Measurements from ENCODE around the gene KHK.

Gene KHK

DNA sequence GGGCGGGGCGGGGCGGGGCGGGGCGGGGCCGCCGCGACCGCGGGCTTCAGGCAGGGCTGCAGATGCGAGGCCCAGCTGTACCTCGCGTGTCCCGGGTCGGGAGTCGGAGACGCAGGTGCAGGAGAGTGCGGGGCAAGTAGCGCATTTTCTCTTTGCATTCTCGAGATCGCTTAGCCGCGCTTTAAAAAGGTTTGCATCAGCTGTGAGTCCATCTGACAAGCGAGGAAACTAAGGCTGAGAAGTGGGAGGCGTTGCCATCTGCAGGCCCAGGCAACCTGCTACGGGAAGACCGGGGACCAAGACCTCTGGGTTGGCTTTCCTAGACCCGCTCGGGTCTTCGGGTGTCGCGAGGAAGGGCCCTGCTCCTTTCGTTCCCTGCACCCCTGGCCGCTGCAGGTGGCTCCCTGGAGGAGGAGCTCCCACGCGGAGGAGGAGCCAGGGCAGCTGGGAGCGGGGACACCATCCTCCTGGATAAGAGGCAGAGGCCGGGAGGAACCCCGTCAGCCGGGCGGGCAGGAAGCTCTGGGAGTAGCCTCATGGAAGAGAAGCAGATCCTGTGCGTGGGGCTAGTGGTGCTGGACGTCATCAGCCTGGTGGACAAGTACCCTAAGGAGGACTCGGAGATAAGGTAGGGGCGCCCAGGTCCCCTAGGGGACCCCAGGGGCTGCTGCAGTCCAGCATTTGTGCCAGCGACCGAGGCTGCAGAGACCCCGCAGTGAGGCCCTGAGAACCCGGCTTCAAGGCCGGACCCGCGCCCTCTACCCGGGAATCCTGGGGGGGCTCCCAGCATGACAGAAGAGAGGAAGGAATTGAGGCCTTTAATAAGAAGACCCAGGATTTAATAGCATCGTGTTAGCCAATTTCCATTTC, at the start of gene KHK:
Gene KHK, plus strand, starts transcription at position 49 of the 870 bp plus-strand sequence. Its CDS starts 488 bp downstream, at position 537.
- Histone ChIP-seq H2AFZ (ENCODE audit: low read depth, low read length) (peak within 1 kb of the TSS; percentile 78), H3K36me3 (ENCODE audit: insufficient read depth, low read length) (no peaks in the 10 kb centered on the region), H3K9me3 (ENCODE audit: low read length) (no peaks in the 10 kb centered on the region), H3K27me3 (ENCODE audit: insufficient read depth, low read length) (no peaks in the 10 kb centered on the region), H3K4me1 (ENCODE audit: insufficient read depth, low read length) (peaks cover 10% of the 10 kb centered on the region), H3K4me3 (ENCODE audit: low read length) (peak within 1 kb of the TSS; percentile 89)

DNA sequence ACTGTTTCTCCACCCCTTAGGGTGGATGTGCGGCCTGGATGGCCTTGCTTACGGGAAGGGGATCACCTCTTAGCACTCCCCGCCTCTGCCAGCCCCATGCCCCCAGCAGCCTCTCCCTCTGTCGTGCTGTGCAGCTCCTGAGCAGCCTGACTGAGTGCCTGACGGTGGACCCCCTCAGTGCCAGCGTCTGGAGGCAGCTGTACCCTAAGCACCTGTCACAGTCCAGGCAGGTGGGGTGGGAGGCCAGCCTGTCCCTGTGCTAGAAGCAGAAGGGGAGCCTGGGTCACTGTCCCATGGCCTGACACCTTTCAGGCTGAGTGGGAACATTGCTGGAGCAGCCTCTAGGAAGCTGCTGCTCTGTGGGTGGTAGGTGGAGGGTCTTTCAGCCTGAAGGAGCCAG, 48.6 kb upstream of the KHK start:
- H3K36me3 ChIP-seq (ENCODE audit: insufficient read depth, low read length): peaks cover 71% of the 10 kb centered on the region
- H3K9me3 ChIP-seq (ENCODE audit: low read length): no peaks in the 10 kb centered on the region
- no peaks in the 10 kb centered on the region for H3K27me3 ChIP-seq (ENCODE audit: insufficient read depth, low read length)
- no peak overlapping the region for H3K4me3 ChIP-seq (ENCODE audit: low read length)
- H2AFZ ChIP-seq (ENCODE audit: low read depth, low read length): no peak overlapping the region
- H3K4me1 ChIP-seq (ENCODE audit: insufficient read depth, low read length): peaks cover 11% of the 10 kb centered on the region

DNA sequence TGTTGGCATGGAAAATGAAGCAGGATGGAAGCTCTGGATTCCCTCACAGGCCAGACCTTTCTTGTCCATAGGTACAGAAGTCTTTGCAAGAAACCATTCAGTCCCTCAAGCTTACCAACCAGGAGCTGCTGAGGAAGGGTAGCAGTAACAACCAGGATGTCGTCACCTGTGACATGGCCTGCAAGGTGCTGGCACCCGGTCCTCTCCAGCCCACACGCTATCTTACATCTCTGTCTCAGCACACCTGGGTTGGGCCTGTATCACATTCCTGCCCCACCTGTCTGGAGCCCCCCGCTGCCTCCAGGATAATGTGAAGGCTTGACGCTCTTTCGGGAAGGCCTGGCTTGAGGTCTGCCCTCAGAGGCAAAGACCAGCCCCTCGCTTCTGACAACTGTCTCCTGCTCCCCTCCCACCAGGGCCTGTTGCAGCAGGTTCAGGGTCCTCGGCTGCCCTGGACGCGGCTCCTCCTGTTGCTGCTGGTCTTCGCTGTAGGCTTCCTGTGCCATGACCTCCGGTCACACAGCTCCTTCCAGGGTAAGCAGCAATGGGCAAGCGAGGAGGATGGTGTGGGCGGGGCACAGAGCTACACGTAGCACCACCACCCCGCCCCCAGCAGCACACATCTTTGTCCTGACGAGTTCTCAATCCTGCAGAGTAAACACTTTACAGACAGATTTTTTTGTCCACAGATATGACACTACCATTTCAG, 47.8 kb upstream of the KHK start:
- Histone ChIP-seq H3K4me1 (ENCODE audit: insufficient read depth, low read length) (peaks cover 5% of the 10 kb centered on the region), H3K4me3 (ENCODE audit: low read length) (no peak overlapping the region), H3K36me3 (ENCODE audit: insufficient read depth, low read length) (peaks cover 71% of the 10 kb centered on the region), H3K27me3 (ENCODE audit: insufficient read depth, low read length) (no peaks in the 10 kb centered on the region), H2AFZ (ENCODE audit: low read depth, low read length) (no peak overlapping the region), H3K9me3 (ENCODE audit: low read length) (no peaks in the 10 kb centered on the region)

DNA sequence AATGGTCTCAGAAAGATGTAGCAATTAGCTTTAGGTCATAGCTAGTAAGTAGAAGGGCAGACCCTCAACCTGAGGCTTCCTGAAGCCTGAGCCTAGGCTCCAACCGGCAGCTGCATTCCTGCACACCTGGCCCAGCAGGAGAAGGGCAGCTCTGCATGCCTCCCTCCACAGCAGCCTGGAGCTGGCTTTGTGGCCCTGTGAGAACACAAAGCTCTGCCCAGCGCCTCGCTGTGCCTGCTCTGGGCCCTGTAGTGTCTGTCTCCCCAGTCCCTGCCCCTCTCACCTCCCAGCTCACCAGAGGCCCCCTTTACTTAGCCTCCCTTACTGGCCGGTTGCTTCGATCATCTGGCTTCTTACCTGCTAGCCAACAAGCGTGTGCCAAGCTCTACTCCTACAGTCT, 47.1 kb upstream of the KHK start:
- peaks cover 71% of the 10 kb centered on the region for H3K36me3 ChIP-seq (ENCODE audit: insufficient read depth, low read length)

DNA sequence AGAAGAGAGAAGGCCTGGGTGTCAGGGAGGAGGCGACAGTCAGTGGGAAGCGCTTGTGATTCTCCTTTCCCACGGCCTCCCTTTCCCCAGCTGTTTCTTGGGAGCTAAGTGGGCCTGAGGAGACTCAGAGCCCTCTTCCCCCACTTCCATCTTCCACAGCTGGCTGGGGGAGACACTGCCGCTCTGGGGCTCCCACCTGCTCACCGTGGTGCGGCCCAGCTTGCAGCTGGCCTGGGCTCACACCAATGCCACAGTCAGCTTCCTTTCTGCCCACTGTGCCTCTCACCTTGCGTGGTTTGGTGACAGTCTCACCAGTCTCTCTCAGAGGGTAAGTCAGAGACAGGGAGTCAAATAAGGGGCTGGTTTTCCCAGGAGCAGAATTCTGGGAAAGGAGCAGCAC, 46.7 kb upstream of the KHK start:
- H3K9me3 ChIP-seq (ENCODE audit: low read length): no peaks in the 10 kb centered on the region
- peaks cover 70% of the 10 kb centered on the region for H3K36me3 ChIP-seq (ENCODE audit: insufficient read depth, low read length)
- H3K4me1 ChIP-seq (ENCODE audit: insufficient read depth, low read length): no peaks in the 10 kb centered on the region
- no peaks in the 10 kb centered on the region for H3K27me3 ChIP-seq (ENCODE audit: insufficient read depth, low read length)
- H3K4me3 ChIP-seq (ENCODE audit: low read length): no peak overlapping the region
- no peak overlapping the region for H2AFZ ChIP-seq (ENCODE audit: low read depth, low read length)

More for the DNA sequence above, 47.1 kb upstream of the KHK start:
- H3K9me3 ChIP-seq (ENCODE audit: low read length): no peaks in the 10 kb centered on the region
- H2AFZ ChIP-seq (ENCODE audit: low read depth, low read length): no peak overlapping the region
- no peak overlapping the region for H3K4me3 ChIP-seq (ENCODE audit: low read length)
- H3K4me1 ChIP-seq (ENCODE audit: insufficient read depth, low read length): no peaks in the 10 kb centered on the region
- no peaks in the 10 kb centered on the region for H3K27me3 ChIP-seq (ENCODE audit: insufficient read depth, low read length)

DNA sequence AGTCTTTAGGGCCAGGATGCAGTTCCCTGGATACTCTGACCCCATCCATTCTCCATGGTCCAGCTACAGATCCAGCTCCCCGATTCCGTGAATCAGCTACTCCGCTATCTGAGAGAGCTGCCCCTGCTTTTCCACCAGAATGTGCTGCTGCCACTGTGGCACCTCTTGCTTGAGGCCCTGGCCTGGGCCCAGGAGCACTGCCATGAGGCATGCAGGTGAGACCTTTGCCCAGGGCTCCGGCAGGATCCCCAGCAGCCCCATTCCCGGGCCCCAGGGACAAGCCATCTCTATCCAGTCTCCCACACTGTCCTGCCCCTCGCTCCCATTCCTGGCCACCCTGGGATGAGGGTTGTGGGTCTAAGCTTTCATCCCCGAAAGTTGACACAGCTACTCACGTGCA, 46.3 kb upstream of the KHK start:
- peaks cover 66% of the 10 kb centered on the region for H3K36me3 ChIP-seq (ENCODE audit: insufficient read depth, low read length)
- no peaks in the 10 kb centered on the region for H3K4me1 ChIP-seq (ENCODE audit: insufficient read depth, low read length)
- no peaks in the 10 kb centered on the region for H3K27me3 ChIP-seq (ENCODE audit: insufficient read depth, low read length)

DNA sequence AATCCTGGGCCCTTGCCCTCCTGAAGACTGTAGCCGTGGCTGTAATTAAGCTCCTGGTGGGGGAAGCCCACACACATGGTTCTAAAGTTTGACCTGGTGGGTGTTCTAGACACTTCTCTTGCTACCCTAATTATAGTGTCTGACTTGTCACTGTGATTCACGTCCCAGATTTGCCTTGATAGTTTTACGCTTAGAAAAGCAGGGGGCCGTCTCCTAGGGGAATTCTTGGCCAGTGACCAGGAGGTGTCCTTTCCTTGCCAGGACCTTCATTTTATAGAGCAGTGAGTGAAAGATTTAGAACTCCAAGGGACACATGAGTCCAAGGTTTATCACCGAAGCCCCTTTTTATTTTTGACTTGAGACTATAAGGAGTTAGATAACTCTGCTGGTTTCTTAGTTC, 44.8 kb upstream of the KHK start:
- H3K27me3 ChIP-seq (ENCODE audit: insufficient read depth, low read length): no peaks in the 10 kb centered on the region
- H3K36me3 ChIP-seq (ENCODE audit: insufficient read depth, low read length): peaks cover 51% of the 10 kb centered on the region
- no peak overlapping the region for H2AFZ ChIP-seq (ENCODE audit: low read depth, low read length)
- H3K4me3 ChIP-seq (ENCODE audit: low read length): no peak overlapping the region
- H3K9me3 ChIP-seq (ENCODE audit: low read length): no peaks in the 10 kb centered on the region
- H3K4me1 ChIP-seq (ENCODE audit: insufficient read depth, low read length): no peaks in the 10 kb centered on the region

More for the DNA sequence above, 46.3 kb upstream of the KHK start:
- no peaks in the 10 kb centered on the region for H3K9me3 ChIP-seq (ENCODE audit: low read length)
- no peak overlapping the region for H3K4me3 ChIP-seq (ENCODE audit: low read length)
- H2AFZ ChIP-seq (ENCODE audit: low read depth, low read length): no peak overlapping the region

DNA sequence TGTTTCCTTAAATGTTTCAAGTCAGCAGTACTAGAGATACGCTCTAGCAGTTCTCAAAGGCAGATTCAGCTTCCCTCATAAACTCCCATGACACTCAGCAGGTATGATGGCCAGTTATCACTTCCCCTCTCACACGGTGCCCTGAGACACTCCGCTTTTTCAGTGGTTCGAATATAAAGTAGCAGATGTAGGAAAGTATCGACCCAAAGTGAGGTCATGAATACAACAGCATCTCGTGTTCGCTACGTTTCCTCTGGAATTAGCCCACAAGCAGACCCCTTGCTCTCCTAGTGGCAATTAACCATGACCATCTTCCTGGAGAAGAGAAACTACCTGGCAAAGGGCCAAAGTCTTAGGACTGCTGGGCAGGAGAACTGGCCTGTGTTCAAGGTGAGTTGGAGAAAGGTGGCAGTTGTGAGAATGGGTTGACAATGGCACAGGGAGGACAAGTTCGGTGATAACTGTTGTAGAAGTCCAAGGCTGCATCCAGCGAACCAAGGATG, 44.4 kb upstream of the KHK start:
- H3K36me3 ChIP-seq (ENCODE audit: insufficient read depth, low read length): peaks cover 47% of the 10 kb centered on the region
- no peaks in the 10 kb centered on the region for H3K27me3 ChIP-seq (ENCODE audit: insufficient read depth, low read length)
- no peaks in the 10 kb centered on the region for H3K9me3 ChIP-seq (ENCODE audit: low read length)
- no peaks in the 10 kb centered on the region for H3K4me1 ChIP-seq (ENCODE audit: insufficient read depth, low read length)
- no peak overlapping the region for H2AFZ ChIP-seq (ENCODE audit: low read depth, low read length)
- no peak overlapping the region for H3K4me3 ChIP-seq (ENCODE audit: low read length)

DNA sequence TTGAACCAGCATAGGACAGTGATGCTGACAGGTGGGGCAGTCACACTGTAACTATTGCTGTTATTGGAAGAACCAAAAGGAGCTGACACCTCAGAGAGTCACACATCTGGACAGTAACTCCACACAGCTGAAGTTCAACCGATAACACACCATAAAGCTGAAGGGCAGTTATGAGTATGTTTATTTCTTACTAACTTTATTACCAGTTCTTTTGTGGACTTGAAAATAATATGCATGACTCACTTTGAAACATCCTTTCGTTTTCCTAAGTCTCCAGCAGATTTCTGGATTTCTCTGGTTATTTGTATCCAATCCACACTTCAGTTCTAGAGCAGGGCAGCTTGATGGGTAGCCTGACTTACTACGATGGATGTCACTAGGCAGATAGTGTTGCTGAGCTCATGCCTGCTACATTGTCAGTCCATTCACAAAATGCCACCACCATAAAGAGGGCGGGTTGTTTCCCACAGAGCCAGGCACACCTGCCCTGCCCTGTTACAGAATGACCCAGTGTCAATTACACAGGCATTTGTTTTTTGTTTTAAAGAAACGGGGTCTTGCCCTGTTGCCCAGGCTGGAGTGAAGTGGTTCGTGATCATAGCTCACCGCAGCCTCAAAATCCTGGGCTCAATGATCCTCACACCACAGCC, 43.5 kb upstream of the KHK start:
- no peaks in the 10 kb centered on the region for H3K27me3 ChIP-seq (ENCODE audit: insufficient read depth, low read length)
- H2AFZ ChIP-seq (ENCODE audit: low read depth, low read length): no peak overlapping the region
- no peaks in the 10 kb centered on the region for H3K4me1 ChIP-seq (ENCODE audit: insufficient read depth, low read length)
- peaks cover 38% of the 10 kb centered on the region for H3K36me3 ChIP-seq (ENCODE audit: insufficient read depth, low read length)
- H3K4me3 ChIP-seq (ENCODE audit: low read length): no peak overlapping the region
- no peaks in the 10 kb centered on the region for H3K9me3 ChIP-seq (ENCODE audit: low read length)

DNA sequence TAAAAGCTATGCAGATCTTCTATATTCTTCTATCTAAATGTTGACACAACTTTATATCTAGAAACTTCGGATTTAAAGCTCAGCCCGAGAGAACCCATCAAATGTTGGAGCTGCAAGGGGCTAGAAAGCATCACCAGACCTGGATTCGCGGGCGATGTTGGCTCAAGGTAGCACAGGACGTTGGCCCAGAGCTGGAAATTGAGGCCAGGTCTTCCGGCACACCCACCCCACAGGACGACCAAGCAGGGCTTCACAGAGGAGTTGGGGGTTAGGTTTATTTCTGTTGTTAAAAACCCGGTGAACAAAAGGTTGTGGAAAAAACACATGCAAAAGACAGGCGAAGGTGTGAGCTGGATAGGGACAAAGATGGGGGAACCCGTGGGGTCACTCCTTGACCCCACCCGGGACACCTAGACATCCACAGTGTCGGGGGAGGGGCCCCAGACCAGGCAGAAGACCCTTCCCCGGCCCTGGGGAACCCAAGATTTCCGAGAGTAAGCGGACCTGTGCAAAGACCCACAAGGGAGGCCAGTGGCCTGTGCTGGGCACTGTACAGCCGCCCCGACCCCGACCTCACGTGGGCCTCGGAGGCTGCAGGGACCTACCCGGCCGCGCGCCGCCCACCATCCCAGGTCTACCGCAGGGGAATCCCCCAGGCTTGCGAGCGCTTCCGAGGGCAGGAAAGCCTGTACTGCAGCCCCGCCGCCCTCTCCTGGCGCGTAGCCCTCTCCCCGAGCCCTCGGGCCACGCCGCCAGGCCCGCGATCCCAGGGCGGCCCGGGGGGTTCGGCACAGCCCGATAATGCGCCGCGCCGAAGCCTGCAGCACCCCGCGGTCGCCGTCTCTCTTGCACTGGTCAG, 36.9 kb upstream of the KHK start:
- H2AFZ ChIP-seq (ENCODE audit: low read depth, low read length): peak overlapping the region; percentile 86
- H3K4me3 ChIP-seq (ENCODE audit: low read length): peak overlapping the region; percentile 75
- H3K27me3 ChIP-seq (ENCODE audit: insufficient read depth, low read length): no peaks in the 10 kb centered on the region
- H3K36me3 ChIP-seq (ENCODE audit: insufficient read depth, low read length): peaks cover 17% of the 10 kb centered on the region
- no peaks in the 10 kb centered on the region for H3K9me3 ChIP-seq (ENCODE audit: low read length)
- H3K4me1 ChIP-seq (ENCODE audit: insufficient read depth, low read length): peaks cover 16% of the 10 kb centered on the region

DNA sequence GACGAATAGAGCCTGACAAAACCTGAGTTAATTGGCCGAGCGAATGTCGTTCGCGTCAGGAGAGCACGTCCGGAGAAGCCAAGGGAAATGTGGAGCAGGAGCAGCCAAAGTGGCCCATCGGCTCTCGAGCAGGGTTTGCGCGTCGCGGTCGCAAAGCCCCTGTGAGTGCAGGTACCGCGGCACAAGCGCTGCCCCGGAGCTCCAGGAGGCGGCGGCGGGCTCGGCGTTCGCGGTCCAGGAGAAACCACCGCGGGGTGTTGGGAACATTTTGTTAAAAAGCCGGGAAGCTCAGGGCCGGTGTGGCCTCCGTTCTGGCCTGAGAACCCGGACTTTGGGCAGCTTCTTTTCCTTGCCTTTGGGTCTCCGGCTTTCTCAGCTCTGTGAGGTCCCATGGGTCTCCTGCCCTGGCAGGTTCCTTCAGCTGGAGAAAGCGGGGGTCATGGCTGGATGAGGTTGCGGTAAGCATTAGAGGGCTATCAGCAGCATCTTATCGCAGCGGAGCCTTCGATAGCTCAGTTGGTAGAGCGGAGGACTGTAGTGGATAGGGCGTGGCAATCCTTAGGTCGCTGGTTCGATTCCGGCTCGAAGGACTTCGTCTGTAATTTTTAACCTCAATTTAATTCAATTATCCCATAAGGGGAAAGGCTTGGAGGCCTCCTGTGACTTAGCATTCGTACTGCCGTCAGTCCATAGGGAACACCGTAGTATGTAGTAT, 36.1 kb upstream of the KHK start:
- Histone ChIP-seq H3K9me3 (ENCODE audit: low read length) (no peaks in the 10 kb centered on the region), H3K27me3 (ENCODE audit: insufficient read depth, low read length) (no peaks in the 10 kb centered on the region), H3K4me3 (ENCODE audit: low read length) (peak overlapping the region; percentile 75), H3K36me3 (ENCODE audit: insufficient read depth, low read length) (peaks cover 25% of the 10 kb centered on the region), H3K4me1 (ENCODE audit: insufficient read depth, low read length) (peaks cover 16% of the 10 kb centered on the region), H2AFZ (ENCODE audit: low read depth, low read length) (peak overlapping the region; percentile 86)
